ENCODE data around the gene PPP2R5E. TPM values are rescaled to one million over a fixed set of nuclear protein-coding genes. Genes with fewer than 3 reads are reported as not detected.

PPP2R5E gene
- total and polyA plus RNA-seq, 2 donors (not counting 1 experiment from before 2014, with no cell fraction given) = 18.5 to 38.8 TPM

DNA sequence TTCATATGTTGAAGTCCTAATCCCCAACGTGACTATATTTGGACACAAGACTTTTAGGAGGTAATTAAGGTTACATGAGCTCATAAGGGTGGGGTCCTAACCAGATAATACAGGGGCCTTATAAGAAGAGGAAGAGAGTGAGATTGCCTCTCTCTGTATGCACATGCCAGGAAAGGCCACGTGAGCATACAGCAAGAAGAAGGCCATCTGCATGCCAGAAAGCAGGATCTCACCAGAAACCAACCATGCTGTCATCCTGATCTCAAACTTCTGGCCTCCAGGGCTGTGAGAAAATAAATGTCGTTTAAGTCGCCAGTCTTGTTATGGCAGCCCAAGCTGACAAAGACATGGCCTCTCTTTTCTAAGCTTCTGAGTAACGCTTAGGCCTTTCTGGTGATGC, 155.5 kb downstream of the PPP2R5E start:
- Histone ChIP-seq H3K36me3 (ENCODE audit: control insufficient read depth, insufficient read depth, low read length) (peaks cover 2% of the 10 kb centered on the region), H3K4me2 (ENCODE audit: extremely low read depth, insufficient read depth, low read length) (no peak overlapping the region), H3K9me3 (ENCODE audit: control insufficient read depth, insufficient read depth, low read depth, low read length) (no peaks in the 10 kb centered on the region), H3K4me3 (replicated peaks in 1 of 4; ENCODE audit: control extremely low read depth in 1 of 4, insufficient read depth in 1 of 4, low read depth in 3 of 4, low read length in 4 of 4) (no peak overlapping the region), H2AFZ (ENCODE audit: low read length) (no peak overlapping the region), H3K79me2 (ENCODE audit: control insufficient read depth, insufficient read depth, low read length) (no peaks in the 10 kb centered on the region), H3K4me1 (ENCODE audit: control insufficient read depth, extremely low read depth, insufficient read depth, low read length) (no peaks in the 10 kb centered on the region), H3K9ac (ENCODE audit: insufficient read depth, low read length) (no peak overlapping the region), H3K27me3 (ENCODE audit: control insufficient read depth, insufficient read depth, low read length) (no peaks in the 10 kb centered on the region), H3K27ac (ENCODE audit: insufficient read depth, low read length) (no peak overlapping the region), H4K20me1 (ENCODE audit: control insufficient read depth, extremely low read depth, insufficient read depth, low read length) (no peaks in the 10 kb centered on the region)
- TF ChIP-seq, protein P1, sequence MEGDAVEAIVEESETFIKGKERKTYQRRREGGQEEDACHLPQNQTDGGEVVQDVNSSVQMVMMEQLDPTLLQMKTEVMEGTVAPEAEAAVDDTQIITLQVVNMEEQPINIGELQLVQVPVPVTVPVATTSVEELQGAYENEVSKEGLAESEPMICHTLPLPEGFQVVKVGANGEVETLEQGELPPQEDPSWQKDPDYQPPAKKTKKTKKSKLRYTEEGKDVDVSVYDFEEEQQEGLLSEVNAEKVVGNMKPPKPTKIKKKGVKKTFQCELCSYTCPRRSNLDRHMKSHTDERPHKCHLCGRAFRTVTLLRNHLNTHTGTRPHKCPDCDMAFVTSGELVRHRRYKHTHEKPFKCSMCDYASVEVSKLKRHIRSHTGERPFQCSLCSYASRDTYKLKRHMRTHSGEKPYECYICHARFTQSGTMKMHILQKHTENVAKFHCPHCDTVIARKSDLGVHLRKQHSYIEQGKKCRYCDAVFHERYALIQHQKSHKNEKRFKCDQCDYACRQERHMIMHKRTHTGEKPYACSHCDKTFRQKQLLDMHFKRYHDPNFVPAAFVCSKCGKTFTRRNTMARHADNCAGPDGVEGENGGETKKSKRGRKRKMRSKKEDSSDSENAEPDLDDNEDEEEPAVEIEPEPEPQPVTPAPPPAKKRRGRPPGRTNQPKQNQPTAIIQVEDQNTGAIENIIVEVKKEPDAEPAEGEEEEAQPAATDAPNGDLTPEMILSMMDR (conservative IDR thresholded peaks at IDR 0.05 in 1 of 2, IDR thresholded peaks at IDR 0.05 in 1 of 2; ENCODE audit: low read depth in 1 of 2, low read length in 2 of 2) = no peak
- no peak for TF ChIP-seq EZH2 (IDR thresholded peaks at IDR 0.05; ENCODE audit: low read length, missing control alignments)
- DNase-seq (ENCODE audit: low read depth in 2 of 2) = no peak

DNA sequence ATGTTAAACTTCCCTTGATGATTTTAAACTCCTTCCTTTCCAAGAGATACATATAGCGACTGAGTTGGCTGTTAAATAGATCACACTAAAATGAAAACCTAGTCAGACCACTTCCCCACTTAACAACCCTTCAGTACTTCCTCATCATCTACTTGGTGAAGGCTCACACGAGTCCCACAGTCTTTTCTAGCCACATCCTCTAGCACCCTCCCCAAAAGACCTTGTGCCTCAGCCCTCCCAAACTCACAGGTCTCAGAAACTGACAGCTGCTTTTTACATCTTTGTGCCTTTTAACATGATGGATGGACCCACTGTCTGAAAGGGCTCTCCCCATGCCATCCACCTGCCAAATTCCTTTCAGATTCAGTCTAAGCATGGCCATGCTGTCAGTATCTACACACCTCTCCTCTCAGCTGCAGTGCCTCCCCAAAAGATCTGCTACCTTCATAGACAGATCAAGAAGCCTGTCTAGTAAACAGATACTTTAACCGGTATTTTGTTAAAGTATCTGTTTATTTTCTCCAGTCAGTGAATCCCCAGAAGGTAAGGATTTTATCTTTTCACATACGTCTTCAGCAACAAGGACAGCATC, 159.3 kb downstream of the PPP2R5E start:
- H3K4me1 ChIP-seq (ENCODE audit: control insufficient read depth, extremely low read depth, insufficient read depth, low read length) = no peaks in the 10 kb centered on the region
- no peaks in the 10 kb centered on the region for H3K79me2 ChIP-seq (ENCODE audit: control insufficient read depth, insufficient read depth, low read length)
- TF ChIP-seq, protein P1 (conservative IDR thresholded peaks at IDR 0.05 in 1 of 2, IDR thresholded peaks at IDR 0.05 in 1 of 2; ENCODE audit: low read depth in 1 of 2, low read length in 2 of 2) = no peak
- no peak for TF ChIP-seq EZH2 (IDR thresholded peaks at IDR 0.05; ENCODE audit: low read length, missing control alignments)
- no peaks in the 10 kb centered on the region for H3K9me3 ChIP-seq (ENCODE audit: control insufficient read depth, insufficient read depth, low read depth, low read length)
- H2AFZ ChIP-seq (ENCODE audit: low read length) = no peak overlapping the region
- H3K27ac ChIP-seq (ENCODE audit: insufficient read depth, low read length) = no peak overlapping the region
- no peak overlapping the region for H3K9ac ChIP-seq (ENCODE audit: insufficient read depth, low read length)
- H3K4me2 ChIP-seq (ENCODE audit: extremely low read depth, insufficient read depth, low read length) = no peak overlapping the region
- no peaks in the 10 kb centered on the region for H3K27me3 ChIP-seq (ENCODE audit: control insufficient read depth, insufficient read depth, low read length)
- H3K4me3 ChIP-seq (replicated peaks in 1 of 4; ENCODE audit: control extremely low read depth in 1 of 4, insufficient read depth in 1 of 4, low read depth in 3 of 4, low read length in 4 of 4) = no peak overlapping the region
- no peaks in the 10 kb centered on the region for H4K20me1 ChIP-seq (ENCODE audit: control insufficient read depth, extremely low read depth, insufficient read depth, low read length)
- peaks cover 6% of the 10 kb centered on the region for H3K36me3 ChIP-seq (ENCODE audit: control insufficient read depth, insufficient read depth, low read length)
- DNase-seq (ENCODE audit: low read depth in 2 of 2) = no peak

DNA sequence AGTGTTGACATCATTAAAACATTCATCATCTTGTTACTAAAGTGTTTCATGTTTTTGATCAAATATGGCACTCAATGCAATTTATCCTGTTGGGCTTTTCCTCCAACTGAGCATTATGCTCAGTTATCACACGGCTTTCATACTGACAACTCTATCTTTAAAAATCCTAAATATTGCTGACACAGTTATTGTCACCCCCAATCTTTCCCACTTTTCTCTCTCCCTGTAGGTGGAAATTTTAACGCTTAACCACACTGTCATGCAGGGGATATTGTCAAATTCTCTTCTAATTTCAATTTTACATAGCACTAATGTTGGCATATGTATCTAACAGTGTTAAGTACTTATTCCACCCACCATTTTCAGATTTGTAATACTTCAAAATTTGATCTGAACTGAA, 164.7 kb downstream of the PPP2R5E start:
- Histone ChIP-seq H4K20me1 (ENCODE audit: control insufficient read depth, extremely low read depth, insufficient read depth, low read length) (no peaks in the 10 kb centered on the region), H3K4me2 (ENCODE audit: extremely low read depth, insufficient read depth, low read length) (no peak overlapping the region), H3K9ac (ENCODE audit: insufficient read depth, low read length) (no peak overlapping the region), H3K79me2 (ENCODE audit: control insufficient read depth, insufficient read depth, low read length) (no peaks in the 10 kb centered on the region), H3K27ac (ENCODE audit: insufficient read depth, low read length) (no peak overlapping the region), H3K36me3 (ENCODE audit: control insufficient read depth, insufficient read depth, low read length) (peaks cover 6% of the 10 kb centered on the region), H3K4me3 (replicated peaks in 1 of 4; ENCODE audit: control extremely low read depth in 1 of 4, insufficient read depth in 1 of 4, low read depth in 3 of 4, low read length in 4 of 4) (no peak overlapping the region), H3K27me3 (ENCODE audit: control insufficient read depth, insufficient read depth, low read length) (no peaks in the 10 kb centered on the region), H3K4me1 (ENCODE audit: control insufficient read depth, extremely low read depth, insufficient read depth, low read length) (no peaks in the 10 kb centered on the region), H3K9me3 (ENCODE audit: control insufficient read depth, insufficient read depth, low read depth, low read length) (no peaks in the 10 kb centered on the region), H2AFZ (ENCODE audit: low read length) (no peak overlapping the region)
- TF ChIP-seq, protein P1 (conservative IDR thresholded peaks at IDR 0.05 in 1 of 2, IDR thresholded peaks at IDR 0.05 in 1 of 2; ENCODE audit: low read depth in 1 of 2, low read length in 2 of 2) = no peak
- TF ChIP-seq EZH2 (IDR thresholded peaks at IDR 0.05; ENCODE audit: low read length, missing control alignments) = no peak
- DNase-seq (ENCODE audit: low read depth in 2 of 2) = no peak
